SK-N-MC (cell line): ENCODE results near the gene NR4A3.
A peak's percentile ranks its signal among the peaks of the same experiment; 100 is the strongest.

Experiments
- DNase-seq: peaks from one replicate; pipeline ENCODE4 v3.0.0-alpha.2; 2011; ENCODE audit warnings: low read depth, low spot score
- H3K27ac ChIP-seq: fragments of 200-600 bp; sonication (generic); 2 replicates; pipeline ENCODE4 v1.5.1; 2016; ENCODE audit warnings: mixed run types
- H3K36me3 ChIP-seq: fragments of 200-600 bp; sonication (generic); 2 replicates; pipeline ENCODE4 v1.6.1; 2017; ENCODE audit warnings: antibody characterized with exemption, low read length, mixed read lengths; ENCODE audit not compliant: insufficient read depth
- H3K4me3 ChIP-seq: fragments of 200-600 bp; sonication (generic); 2 replicates; pipeline ENCODE4 v1.5.1; 2016
- H3K9ac ChIP-seq: fragments of 200-600 bp; sonication (generic); 2 replicates; pipeline ENCODE4 v1.8.0; 2017; ENCODE audit warnings: mixed run types, mixed read lengths; ENCODE audit not compliant: insufficient read length
- H3K9me3 ChIP-seq: fragments of 200-600 bp; sonication (generic); 2 replicates; pipeline ENCODE4 v1.6.1; 2017; ENCODE audit warnings: low read depth, mild to moderate bottlenecking, antibody characterized with exemption, low read length, moderate library complexity, mixed read lengths
- EZH2 ChIP-seq: fragments of 200-600 bp; sonication (generic); IDR thresholded peaks from one replicate; pipeline ENCODE4 v1.6.1; 2017; ENCODE audit warnings: antibody characterized with exemption
- FOXP2 ChIP-seq: optimal IDR thresholded peaks from 2 replicates; pipeline ENCODE3; 2011; ENCODE audit warnings: mild to moderate bottlenecking, moderate library complexity; ENCODE audit not compliant: insufficient read depth; ENCODE audit errors: extremely low read length, control extremely low read depth
- POLR2AphosphoS5 ChIP-seq: IDR thresholded peaks from 2 replicates; pipeline ENCODE4 v1.6.1; 2012; ENCODE audit warnings: mild to moderate bottlenecking, low read depth, low read length, borderline replicate concordance

Gene NR4A3

DNA sequence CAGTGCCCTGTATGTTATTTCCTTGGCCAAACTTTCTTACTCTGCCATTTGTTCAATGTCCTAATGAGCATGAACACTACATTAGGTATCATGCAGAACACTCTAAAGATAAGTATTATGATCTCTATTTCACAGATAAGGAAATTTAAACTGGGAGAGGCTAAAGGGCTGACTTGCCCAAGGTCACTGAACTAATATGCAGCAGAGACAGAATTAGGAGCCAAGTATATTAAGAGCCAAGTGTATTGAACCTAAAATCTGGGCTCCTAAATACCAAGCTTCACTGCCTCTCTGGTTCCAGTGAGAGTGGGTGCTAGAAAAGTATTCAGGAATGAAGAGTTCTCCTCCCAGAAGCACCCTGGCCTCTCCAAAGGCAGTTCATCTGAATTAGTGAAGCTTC, 13.5 kb downstream of the NR4A3 start:
- H3K36me3 ChIP-seq: peaks cover 13% of the 10 kb centered on the region
- no peaks in the 10 kb centered on the region for H3K9me3 ChIP-seq
- no peak overlapping the region for H3K27ac ChIP-seq
- H3K9ac ChIP-seq: no peak overlapping the region
- H3K4me3 ChIP-seq: no peak overlapping the region
- no peak for DNase-seq
- no peak for TF ChIP-seq FOXP2
- TF ChIP-seq EZH2: no peak
- no peak for TF ChIP-seq POLR2AphosphoS5

DNA sequence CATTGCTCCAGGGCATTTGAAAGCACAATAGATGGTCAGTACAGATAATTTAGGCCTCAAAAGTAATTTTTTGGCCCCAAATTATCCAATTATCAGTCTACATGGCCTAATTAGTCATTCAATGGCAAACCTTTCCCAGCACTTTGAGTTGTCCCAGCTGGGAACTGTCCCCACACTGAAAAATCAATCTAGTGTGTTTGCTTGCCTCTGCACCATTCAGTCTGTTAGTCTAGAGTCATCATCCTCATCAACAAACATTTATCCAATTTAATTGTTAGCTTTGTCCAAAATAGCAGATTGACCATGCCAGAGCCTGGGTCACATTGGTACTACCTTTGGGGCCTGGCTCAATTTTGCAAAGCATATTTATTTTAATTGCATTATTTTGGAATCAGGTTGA, 13.9 kb downstream of the NR4A3 start:
- DNase-seq: no peak
- H3K36me3 ChIP-seq: peaks cover 13% of the 10 kb centered on the region
- no peak overlapping the region for H3K27ac ChIP-seq
- no peak overlapping the region for H3K9ac ChIP-seq
- no peaks in the 10 kb centered on the region for H3K9me3 ChIP-seq
- H3K4me3 ChIP-seq: no peak overlapping the region
- TF ChIP-seq FOXP2 (no peak), POLR2AphosphoS5 (no peak), EZH2 (no peak)

DNA sequence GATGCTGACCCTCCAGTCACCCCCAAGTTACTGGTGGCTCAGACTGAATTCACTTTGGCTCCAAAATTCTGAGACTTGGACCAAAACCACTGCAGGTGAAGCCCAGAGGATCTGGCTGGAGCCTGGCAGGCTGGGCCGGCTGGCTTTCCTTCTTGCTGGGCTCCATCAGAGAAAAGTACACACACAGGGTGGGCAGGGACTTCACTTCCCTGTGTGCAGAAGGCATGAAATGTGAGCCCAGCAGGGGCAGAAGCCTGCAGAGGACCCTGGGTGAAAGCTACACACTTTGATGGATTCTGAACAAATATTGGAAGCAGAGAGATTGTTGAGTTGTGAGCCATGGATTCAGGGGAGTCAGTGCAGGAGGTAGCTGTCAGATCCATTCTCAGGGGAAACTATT, 18.4 kb downstream of the NR4A3 start:
- Histone ChIP-seq H3K36me3 (no peaks in the 10 kb centered on the region; the same call in 1 of the 2 replicates), H3K9ac (no peak overlapping the region), H3K4me3 (no peak overlapping the region), H3K9me3 (no peaks in the 10 kb centered on the region), H3K27ac (no peak overlapping the region)
- no peak for TF ChIP-seq FOXP2
- TF ChIP-seq POLR2AphosphoS5: no peak
- TF ChIP-seq EZH2: no peak
- no peak for DNase-seq

DNA sequence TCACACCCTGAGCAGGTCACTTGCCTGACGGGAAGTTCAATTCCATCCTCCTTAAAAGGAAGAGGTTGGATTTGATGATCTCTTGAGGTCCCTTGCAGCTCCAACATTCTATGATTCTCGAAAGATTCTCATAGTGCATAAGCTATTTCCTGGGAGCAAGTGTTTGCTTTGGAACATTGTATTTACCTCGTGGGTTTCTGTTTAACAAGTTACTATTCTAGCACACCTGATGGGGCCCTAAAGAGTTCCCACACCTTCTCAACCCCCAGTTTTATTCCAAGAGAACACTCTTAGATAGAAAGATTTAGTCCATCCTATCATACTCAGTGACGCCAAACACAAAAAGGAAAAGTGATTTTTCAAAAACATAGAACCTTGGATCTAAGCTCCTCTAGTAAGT, 23.4 kb downstream of the NR4A3 start:
- H3K36me3 ChIP-seq: peaks cover 17% of the 10 kb centered on the region; the same call in 1 of the 2 replicates
- H3K9me3 ChIP-seq: no peaks in the 10 kb centered on the region
- TF ChIP-seq FOXP2 (no peak), POLR2AphosphoS5 (no peak), EZH2 (no peak)
- no peak overlapping the region for H3K9ac ChIP-seq
- H3K27ac ChIP-seq: no peak overlapping the region
- DNase-seq: no peak
- no peak overlapping the region for H3K4me3 ChIP-seq

DNA sequence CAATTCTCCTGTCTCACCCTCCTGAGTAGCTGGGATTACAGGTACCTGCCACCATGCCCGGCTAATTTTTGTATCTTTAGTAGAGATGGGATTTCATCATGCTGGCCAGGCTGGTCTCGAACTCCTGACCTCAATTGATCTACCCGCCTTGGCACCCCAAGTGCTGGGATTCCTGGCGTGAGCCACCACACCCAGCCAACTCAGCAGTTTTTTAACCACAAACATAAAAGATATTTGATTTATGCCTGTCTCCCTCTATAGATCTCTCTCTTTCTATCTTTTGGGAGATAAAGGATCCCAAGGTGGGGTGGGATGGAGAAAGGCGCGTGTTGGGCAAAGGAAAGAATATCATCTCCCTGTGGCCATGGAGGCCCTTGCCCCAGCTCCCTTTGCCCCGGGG, 26.8 kb downstream of the NR4A3 start:
- Histone ChIP-seq H3K4me3 (no peak overlapping the region), H3K9me3 (no peaks in the 10 kb centered on the region), H3K36me3 (peaks cover 20% of the 10 kb centered on the region; the same call in 1 of the 2 replicates), H3K27ac (no peak overlapping the region), H3K9ac (no peak overlapping the region)
- no peak for TF ChIP-seq POLR2AphosphoS5
- TF ChIP-seq EZH2: no peak
- no peak for TF ChIP-seq FOXP2
- no peak for DNase-seq

DNA sequence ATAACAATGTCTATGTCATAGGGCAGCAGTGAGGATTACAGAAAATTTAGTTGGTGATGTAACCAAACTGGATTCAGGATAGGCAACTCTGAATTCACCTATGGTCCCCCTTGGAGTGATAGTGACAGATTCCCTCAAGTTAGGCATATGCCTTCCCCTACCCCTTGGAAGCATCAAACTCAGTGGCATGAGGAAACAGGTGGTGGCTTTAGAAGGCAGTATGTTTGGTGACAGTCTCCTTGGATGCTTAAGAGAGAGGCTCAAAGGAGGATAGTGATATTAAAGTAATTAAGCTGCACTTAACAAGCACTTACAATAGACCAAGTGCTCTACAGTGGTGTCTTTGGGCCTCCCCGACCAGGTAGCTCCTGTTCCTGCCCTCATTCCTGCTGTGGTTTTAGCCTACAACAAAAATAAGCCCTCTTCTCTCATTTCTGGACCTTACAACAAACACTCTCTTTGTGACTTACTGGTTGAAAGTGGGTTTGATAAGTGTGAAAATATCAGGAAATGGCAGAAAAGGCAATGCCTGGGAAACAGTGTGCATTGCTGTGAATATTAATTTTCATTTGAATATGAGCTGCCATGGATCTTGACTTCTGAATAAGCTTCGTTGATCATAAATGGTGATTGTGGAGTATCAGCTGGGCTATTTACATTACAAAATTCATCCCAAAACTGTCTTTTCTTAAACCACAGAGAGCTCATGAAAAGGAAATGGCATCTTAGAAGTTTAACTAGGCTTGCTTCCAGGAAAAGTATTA, 29.2 kb downstream of the NR4A3 start:
- no peak overlapping the region for H3K9ac ChIP-seq
- H3K4me3 ChIP-seq: peak overlapping the region; percentile 20; the same call in 1 of the 2 replicates
- DNase-seq: peak; percentile 52
- TF ChIP-seq EZH2: no peak
- TF ChIP-seq POLR2AphosphoS5: no peak
- TF ChIP-seq FOXP2: no peak
- no peaks in the 10 kb centered on the region for H3K9me3 ChIP-seq
- peaks cover 15% of the 10 kb centered on the region; the same call in 1 of the 2 replicates for H3K36me3 ChIP-seq
- H3K27ac ChIP-seq: peak overlapping the region; percentile 52; the same call in 1 of the 2 replicates

DNA sequence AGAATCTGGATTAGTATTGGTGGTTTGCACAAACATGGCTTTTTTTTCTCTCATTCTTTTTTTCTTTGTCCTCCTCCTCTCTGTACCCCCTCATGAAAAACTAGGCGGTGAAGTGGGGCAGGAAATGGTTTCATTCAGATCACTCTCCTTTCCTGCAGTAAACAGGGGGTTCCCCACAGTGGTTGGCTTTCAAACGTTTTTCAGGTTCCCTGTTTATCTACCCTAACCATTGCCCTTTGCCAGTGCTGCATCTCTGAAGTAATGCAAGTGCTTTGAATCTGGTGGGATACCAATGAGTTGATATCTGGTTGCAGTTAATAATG, 29.8 kb downstream of the NR4A3 start:
- DNase-seq: no peak
- peak overlapping the region; percentile 52; the same call in 1 of the 2 replicates for H3K27ac ChIP-seq
- no peak overlapping the region for H3K9ac ChIP-seq
- no peak for TF ChIP-seq POLR2AphosphoS5
- H3K36me3 ChIP-seq: peaks cover 12% of the 10 kb centered on the region; the same call in 1 of the 2 replicates
- no peak overlapping the region for H3K4me3 ChIP-seq
- H3K9me3 ChIP-seq: no peaks in the 10 kb centered on the region

DNA sequence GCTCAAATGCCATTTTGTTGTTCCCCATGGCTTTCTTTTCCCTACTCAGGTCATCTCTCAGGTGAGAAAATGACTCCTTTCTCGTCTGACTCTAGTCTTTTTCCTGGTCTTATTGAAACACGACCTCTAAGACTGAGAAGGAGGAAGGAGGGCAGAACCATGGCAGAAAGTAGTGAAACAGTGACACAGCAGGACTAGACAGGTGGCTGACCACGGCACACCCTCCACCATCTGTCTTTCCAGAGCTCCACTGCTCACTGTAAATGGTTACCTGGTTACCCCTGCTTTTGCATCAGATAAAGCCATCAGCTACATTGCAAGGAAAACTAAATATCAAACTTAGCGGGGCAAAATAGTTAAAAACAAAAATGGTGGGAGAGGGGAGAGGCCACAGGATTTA, 30.9 kb downstream of the NR4A3 start:
- Histone ChIP-seq H3K36me3 (peaks cover 7% of the 10 kb centered on the region; the same call in 1 of the 2 replicates), H3K9me3 (no peaks in the 10 kb centered on the region), H3K27ac (no peak overlapping the region), H3K4me3 (no peak overlapping the region), H3K9ac (no peak overlapping the region)
- DNase-seq: no peak
- TF ChIP-seq EZH2: no peak
- no peak for TF ChIP-seq POLR2AphosphoS5
- no peak for TF ChIP-seq FOXP2
